WTC11 (cell line): ENCODE data around the gene RIMS4. TPM values are rescaled to one million over a fixed set of nuclear protein-coding genes. Genes with fewer than 3 reads are reported as not detected.

Experiments
- ATAC-seq: fragments of 200-7000 bp; cut with Tn5 transposase; 2 replicates; pipeline ENCODE4 v1.10.0; 2021; ENCODE audit warnings: mild to moderate bottlenecking, moderate library complexity
- CTCF ChIA-PET: fragments of 300-600 bp; sonication (Branson Sonifier 250); formaldehyde crosslinking; loops from one replicate; lab custom pipeline; 2021; ENCODE audit warnings: antibody characterized with exemption; lab: Charles Lee
- POLR2A ChIA-PET: fragments of 350-600 bp; sonication (Branson Sonifier 250); formaldehyde crosslinking; loops from one replicate; lab custom pipeline; 2021; ENCODE audit warnings: antibody characterized with exemption; lab: Charles Lee
- DNase-seq: peaks from one replicate; pipeline ENCODE4 v3.0.0; 2021; ENCODE audit warnings: low spot score
- H3K27ac Mint-ChIP-seq: 2 replicates; pipeline ENCODE4 v1.8.0; 2021; ENCODE audit warnings: mixed read lengths
- H3K27me3 Mint-ChIP-seq: 2 replicates; pipeline ENCODE4 v1.8.0; 2021; ENCODE audit warnings: low read depth, mild to moderate bottlenecking, moderate library complexity, mixed read lengths
- H3K36me3 Mint-ChIP-seq: 2 replicates; pipeline ENCODE4 v1.8.0; 2021; ENCODE audit warnings: mixed read lengths
- H3K4me1 Mint-ChIP-seq: 2 replicates; pipeline ENCODE4 v1.8.0; 2022; ENCODE audit warnings: mixed read lengths
- H3K4me3 Mint-ChIP-seq: 2 replicates; pipeline ENCODE4 v1.8.0; 2021; ENCODE audit warnings: mild to moderate bottlenecking, moderate library complexity, mixed read lengths
- H3K9me3 Mint-ChIP-seq: 2 replicates; pipeline ENCODE4 v1.8.0; 2021; ENCODE audit warnings: mixed read lengths
- CREM ChIP-seq: sonication (generic); formaldehyde crosslinking; IDR thresholded peaks from 2 replicates; pipeline ENCODE4 v1.8.1; 2022; ENCODE audit warnings: mild to moderate bottlenecking, missing genetic modification reagents, moderate library complexity
- ETV6 ChIP-seq: sonication (generic); formaldehyde crosslinking; IDR thresholded peaks from 2 replicates; pipeline ENCODE4 v1.8.1; 2022; ENCODE audit warnings: mild to moderate bottlenecking, missing genetic modification reagents
- GRHL2 ChIP-seq: fragments of 250-450 bp; sonication (Bioruptor Pico); IDR thresholded peaks from 2 replicates; pipeline ENCODE4 v1.8.0; 2022; ENCODE audit warnings: mild to moderate bottlenecking, moderate library complexity; ENCODE audit not compliant: insufficient replicate concordance, severe bottlenecking
- GTF2I ChIP-seq: fragments of 250-450 bp; sonication (Bioruptor Pico); conservative IDR thresholded peaks from 2 replicates; pipeline ENCODE4 v1.4.0; 2021; ENCODE audit warnings: mild to moderate bottlenecking
- NFYB ChIP-seq: sonication (generic); formaldehyde crosslinking; conservative IDR thresholded peaks from 2 replicates; pipeline ENCODE4 v1.8.0; 2022; ENCODE audit warnings: low read depth, missing genetic modification reagents
- RELA ChIP-seq: sonication (generic); formaldehyde crosslinking; IDR thresholded peaks from 2 replicates; pipeline ENCODE4 v1.8.1; 2022; ENCODE audit warnings: missing genetic modification reagents, mild to moderate bottlenecking, borderline replicate concordance
- SP1 ChIP-seq: sonication (generic); formaldehyde crosslinking; conservative IDR thresholded peaks from 2 replicates; pipeline ENCODE4 v1.8.1; 2022; ENCODE audit warnings: missing genetic modification reagents
- TEAD1 ChIP-seq: sonication (generic); formaldehyde crosslinking; IDR thresholded peaks from 2 replicates; pipeline ENCODE4 v1.8.0; 2022; ENCODE audit warnings: mild to moderate bottlenecking, missing genetic modification reagents
- ZNF232 ChIP-seq: sonication (generic); formaldehyde crosslinking; IDR thresholded peaks from 2 replicates; pipeline ENCODE4 v1.8.0; 2022; ENCODE audit warnings: mild to moderate bottlenecking, missing genetic modification reagents
- ZNF416 ChIP-seq: fragments of 250-450 bp; sonication (Bioruptor Pico); IDR thresholded peaks from 2 replicates; pipeline ENCODE4 v1.9.0; 2021; ENCODE audit warnings: mild to moderate bottlenecking, inconsistent platforms
- ZNF423 ChIP-seq: fragments of 250-450 bp; sonication (Bioruptor Pico); IDR thresholded peaks from 2 replicates; pipeline ENCODE4 v2.1.2; 2022; ENCODE audit warnings: mild to moderate bottlenecking, moderate library complexity
- total RNA-seq: library from RNA; stranded (reverse); gene quantifications from 3 replicates; pipeline ENCODE4 v1.2.3, GENCODE V29; 2021
- TF ChIP-seq, protein P1 (sequence below): sonication (generic); formaldehyde crosslinking; IDR thresholded peaks from 2 replicates; pipeline ENCODE4 v1.8.1; 2023; ENCODE audit warnings: mild to moderate bottlenecking, moderate library complexity, missing genetic modification reagents
- TF ChIP-seq, protein P2 (sequence below): sonication (generic); formaldehyde crosslinking; IDR thresholded peaks from 2 replicates; pipeline ENCODE4 v1.8.1; 2023; ENCODE audit warnings: mild to moderate bottlenecking, missing genetic modification reagents, moderate library complexity
- TF ChIP-seq, protein P3 (sequence below): sonication (generic); formaldehyde crosslinking; IDR thresholded peaks from 2 replicates; pipeline ENCODE4 v1.8.0; 2022; ENCODE audit warnings: mild to moderate bottlenecking, missing genetic modification reagents
- TF ChIP-seq, protein P4 (sequence below): sonication (generic); formaldehyde crosslinking; IDR thresholded peaks from 2 replicates; pipeline ENCODE4 v1.8.0; 2023; ENCODE audit warnings: missing genetic modification reagents, mild to moderate bottlenecking, borderline replicate concordance

Gene RIMS4
- total RNA-seq, 1 experiment from 2014 or later: 24.8 TPM

DNA sequence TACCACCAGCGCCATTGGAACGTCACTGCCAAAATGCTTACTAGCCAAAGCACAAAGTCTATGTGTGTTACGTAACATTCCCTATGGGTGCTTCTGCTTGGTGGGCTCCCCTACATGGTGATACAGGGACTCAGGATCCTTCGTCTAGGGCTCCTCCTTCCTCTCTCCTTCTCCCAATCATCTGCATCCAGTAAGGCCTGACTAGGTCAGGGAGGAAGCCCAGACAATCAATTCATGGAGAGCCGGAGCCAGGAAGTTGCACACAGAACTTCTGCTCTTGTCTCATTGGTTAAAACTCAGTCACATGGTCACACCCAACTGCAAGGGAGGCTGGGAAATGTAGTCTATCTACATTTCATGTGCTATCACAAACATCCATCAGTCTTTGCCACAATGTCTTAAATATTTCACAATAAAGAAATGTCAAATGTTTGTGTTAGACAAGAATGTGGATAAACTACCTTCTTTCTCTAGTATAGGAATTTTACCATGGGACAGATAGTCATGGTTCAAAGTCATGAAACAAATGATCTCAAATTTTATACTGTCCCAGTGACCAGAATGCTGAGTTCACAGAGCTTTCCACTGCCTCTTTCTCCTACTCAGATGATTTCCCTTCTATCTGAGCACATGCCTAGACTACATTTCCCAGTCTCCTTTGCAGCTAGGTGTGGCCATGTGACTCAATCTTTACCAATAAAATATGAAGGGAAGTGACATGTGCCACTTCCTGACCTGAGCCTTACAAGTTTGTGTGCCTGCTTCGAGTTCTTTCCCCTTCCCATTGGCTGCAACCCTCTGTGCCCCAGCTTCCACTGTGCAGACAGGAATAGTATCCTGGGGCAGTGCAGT lies 74.0 kb downstream of the RIMS4 start:
- peak; percentile 97 for ATAC-seq
- Mint-ChIP-seq H3K27ac (peak overlapping the region; percentile 75), H3K4me1 (peaks cover 32% of the 10 kb centered on the region), H3K36me3 (no peaks in the 10 kb centered on the region; the same call in 1 of the 2 replicates), H3K4me3 (peak overlapping the region; percentile 26; the same call in 1 of the 2 replicates), H3K9me3 (peaks cover 19% of the 10 kb centered on the region), H3K27me3 (peaks cover 8% of the 10 kb centered on the region)
- CTCF ChIA-PET: interaction anchor here (0.5 to 1.4 kb wide), 3 partner anchors 51 to 219 kb away, joined by 3 to 5 read pairs (median 3); no protein-coding TSS in a partner anchor
- peak; percentile 65 for DNase-seq
- TF ChIP-seq, protein P1, sequence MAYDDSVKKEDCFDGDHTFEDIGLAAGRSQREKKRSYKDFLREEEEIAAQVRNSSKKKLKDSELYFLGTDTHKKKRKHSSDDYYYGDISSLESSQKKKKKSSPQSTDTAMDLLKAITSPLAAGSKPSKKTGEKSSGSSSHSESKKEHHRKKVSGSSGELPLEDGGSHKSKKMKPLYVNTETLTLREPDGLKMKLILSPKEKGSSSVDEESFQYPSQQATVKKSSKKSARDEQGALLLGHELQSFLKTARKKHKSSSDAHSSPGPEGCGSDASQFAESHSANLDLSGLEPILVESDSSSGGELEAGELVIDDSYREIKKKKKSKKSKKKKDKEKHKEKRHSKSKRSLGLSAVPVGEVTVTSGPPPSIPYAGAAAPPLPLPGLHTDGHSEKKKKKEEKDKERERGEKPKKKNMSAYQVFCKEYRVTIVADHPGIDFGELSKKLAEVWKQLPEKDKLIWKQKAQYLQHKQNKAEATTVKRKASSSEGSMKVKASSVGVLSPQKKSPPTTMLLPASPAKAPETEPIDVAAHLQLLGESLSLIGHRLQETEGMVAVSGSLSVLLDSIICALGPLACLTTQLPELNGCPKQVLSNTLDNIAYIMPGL (CRISPR knock-in tag): no peak
- TF ChIP-seq, protein P2, sequence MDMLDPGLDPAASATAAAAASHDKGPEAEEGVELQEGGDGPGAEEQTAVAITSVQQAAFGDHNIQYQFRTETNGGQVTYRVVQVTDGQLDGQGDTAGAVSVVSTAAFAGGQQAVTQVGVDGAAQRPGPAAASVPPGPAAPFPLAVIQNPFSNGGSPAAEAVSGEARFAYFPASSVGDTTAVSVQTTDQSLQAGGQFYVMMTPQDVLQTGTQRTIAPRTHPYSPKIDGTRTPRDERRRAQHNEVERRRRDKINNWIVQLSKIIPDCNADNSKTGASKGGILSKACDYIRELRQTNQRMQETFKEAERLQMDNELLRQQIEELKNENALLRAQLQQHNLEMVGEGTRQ (CRISPR knock-in tag): peak; percentile 94
- no peak for TF ChIP-seq ETV6 (CRISPR knock-in tag)
- TF ChIP-seq ZNF232: no peak
- no peak for TF ChIP-seq GTF2I (CRISPR knock-in tag)
- peak; percentile 70 for TF ChIP-seq NFYB
- TF ChIP-seq, protein P3, sequence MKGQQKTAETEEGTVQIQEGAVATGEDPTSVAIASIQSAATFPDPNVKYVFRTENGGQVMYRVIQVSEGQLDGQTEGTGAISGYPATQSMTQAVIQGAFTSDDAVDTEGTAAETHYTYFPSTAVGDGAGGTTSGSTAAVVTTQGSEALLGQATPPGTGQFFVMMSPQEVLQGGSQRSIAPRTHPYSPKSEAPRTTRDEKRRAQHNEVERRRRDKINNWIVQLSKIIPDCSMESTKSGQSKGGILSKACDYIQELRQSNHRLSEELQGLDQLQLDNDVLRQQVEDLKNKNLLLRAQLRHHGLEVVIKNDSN: peak; percentile 93
- no peak for TF ChIP-seq GRHL2 (CRISPR knock-in tag)
- no peak for TF ChIP-seq TEAD1 (CRISPR knock-in tag)
- no peak for TF ChIP-seq ZNF423 (CRISPR knock-in tag)
- no peak for TF ChIP-seq RELA
- TF ChIP-seq, protein P4, sequence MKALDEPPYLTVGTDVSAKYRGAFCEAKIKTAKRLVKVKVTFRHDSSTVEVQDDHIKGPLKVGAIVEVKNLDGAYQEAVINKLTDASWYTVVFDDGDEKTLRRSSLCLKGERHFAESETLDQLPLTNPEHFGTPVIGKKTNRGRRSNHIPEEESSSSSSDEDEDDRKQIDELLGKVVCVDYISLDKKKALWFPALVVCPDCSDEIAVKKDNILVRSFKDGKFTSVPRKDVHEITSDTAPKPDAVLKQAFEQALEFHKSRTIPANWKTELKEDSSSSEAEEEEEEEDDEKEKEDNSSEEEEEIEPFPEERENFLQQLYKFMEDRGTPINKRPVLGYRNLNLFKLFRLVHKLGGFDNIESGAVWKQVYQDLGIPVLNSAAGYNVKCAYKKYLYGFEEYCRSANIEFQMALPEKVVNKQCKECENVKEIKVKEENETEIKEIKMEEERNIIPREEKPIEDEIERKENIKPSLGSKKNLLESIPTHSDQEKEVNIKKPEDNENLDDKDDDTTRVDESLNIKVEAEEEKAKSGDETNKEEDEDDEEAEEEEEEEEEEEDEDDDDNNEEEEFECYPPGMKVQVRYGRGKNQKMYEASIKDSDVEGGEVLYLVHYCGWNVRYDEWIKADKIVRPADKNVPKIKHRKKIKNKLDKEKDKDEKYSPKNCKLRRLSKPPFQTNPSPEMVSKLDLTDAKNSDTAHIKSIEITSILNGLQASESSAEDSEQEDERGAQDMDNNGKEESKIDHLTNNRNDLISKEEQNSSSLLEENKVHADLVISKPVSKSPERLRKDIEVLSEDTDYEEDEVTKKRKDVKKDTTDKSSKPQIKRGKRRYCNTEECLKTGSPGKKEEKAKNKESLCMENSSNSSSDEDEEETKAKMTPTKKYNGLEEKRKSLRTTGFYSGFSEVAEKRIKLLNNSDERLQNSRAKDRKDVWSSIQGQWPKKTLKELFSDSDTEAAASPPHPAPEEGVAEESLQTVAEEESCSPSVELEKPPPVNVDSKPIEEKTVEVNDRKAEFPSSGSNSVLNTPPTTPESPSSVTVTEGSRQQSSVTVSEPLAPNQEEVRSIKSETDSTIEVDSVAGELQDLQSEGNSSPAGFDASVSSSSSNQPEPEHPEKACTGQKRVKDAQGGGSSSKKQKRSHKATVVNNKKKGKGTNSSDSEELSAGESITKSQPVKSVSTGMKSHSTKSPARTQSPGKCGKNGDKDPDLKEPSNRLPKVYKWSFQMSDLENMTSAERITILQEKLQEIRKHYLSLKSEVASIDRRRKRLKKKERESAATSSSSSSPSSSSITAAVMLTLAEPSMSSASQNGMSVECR: no peak
- TF ChIP-seq SP1 (CRISPR knock-in tag): 0 out of 2 replicates have a peak, but pooled peaks have one; percentile 27
- POLR2A ChIA-PET: no interaction called here

DNA sequence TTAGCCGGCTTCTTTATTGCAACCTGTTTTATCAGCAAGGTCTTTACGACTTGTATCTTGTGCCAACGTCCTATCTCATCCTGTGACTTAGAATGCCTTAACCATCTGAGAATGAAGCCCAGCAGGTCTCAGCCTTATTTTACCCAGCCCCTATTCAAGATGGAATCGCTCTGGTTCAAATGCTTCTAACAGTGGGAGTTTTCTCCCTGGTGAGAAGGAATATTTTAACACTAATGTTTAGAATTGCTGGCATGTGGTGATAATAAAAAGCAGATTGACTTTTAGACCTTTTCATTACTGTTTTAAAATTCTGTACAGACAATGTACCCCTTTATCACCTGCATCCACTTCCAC lies 74.6 kb downstream of the RIMS4 start:
- no peak for ATAC-seq
- no peak for DNase-seq
- TF ChIP-seq ZNF416 (0 out of 2 replicates have a peak, but pooled peaks have one; percentile 39), CREM (CRISPR knock-in tag) (no peak)
- Mint-ChIP-seq H3K27me3 (peaks cover 4% of the 10 kb centered on the region), H3K27ac (peak overlapping the region; percentile 75), H3K4me1 (peaks cover 32% of the 10 kb centered on the region), H3K4me3 (peak overlapping the region; percentile 26; the same call in 1 of the 2 replicates), H3K36me3 (no peaks in the 10 kb centered on the region; the same call in 1 of the 2 replicates), H3K9me3 (peaks cover 19% of the 10 kb centered on the region)
- ChIA-PET CTCF (interaction anchor here (1.0 kb wide), 1 partner anchor 51 kb away, joined by 3 read pairs; no protein-coding TSS in a partner anchor), POLR2A (no interaction called here)
